Thyroid gland (tissue), 4 donors: ENCODE data around the gene QRICH2.

Source experiments
- CTCF ChIP-seq, 6 experiments: fragments of 200-600 bp in 3 of 6; fragments of 450-650 bp in 3 of 6; sonication (generic) in 3 of 6; IDR thresholded peaks; one replicate each; pipeline ENCODE4 v1.5.1; 2016 to 2019; ENCODE audit warnings: antibody characterized with exemption in 6 of 6, mild to moderate bottlenecking in 2 of 6, inconsistent platforms in 1 of 6, moderate library complexity in 1 of 6
- POLR2A ChIP-seq, 2 donors: fragments of 450-650 bp; IDR thresholded peaks; one replicate each; pipeline ENCODE4 v1.6.1; 2017; ENCODE audit warnings: antibody characterized with exemption in 2 of 2, mild to moderate bottlenecking in 2 of 2, moderate library complexity in 1 of 2

GRCh38 chr17:76272541-76273444 lies 35.3 kb downstream of the QRICH2 start:
- TF ChIP-seq CTCF (IDR thresholded peaks at IDR 0.05) = no peak
- TF ChIP-seq POLR2A (IDR thresholded peaks at IDR 0.05) = no peak
